ENCODE results near the gene LRRC61. TPM values are rescaled to one million over a fixed set of nuclear protein-coding genes. Genes with fewer than 3 reads are reported as not detected.

Gene LRRC61
- total RNA-seq, 6 experiments from 2014 or later, result 13.0 to 33.0 (median 19.1) TPM

DNA sequence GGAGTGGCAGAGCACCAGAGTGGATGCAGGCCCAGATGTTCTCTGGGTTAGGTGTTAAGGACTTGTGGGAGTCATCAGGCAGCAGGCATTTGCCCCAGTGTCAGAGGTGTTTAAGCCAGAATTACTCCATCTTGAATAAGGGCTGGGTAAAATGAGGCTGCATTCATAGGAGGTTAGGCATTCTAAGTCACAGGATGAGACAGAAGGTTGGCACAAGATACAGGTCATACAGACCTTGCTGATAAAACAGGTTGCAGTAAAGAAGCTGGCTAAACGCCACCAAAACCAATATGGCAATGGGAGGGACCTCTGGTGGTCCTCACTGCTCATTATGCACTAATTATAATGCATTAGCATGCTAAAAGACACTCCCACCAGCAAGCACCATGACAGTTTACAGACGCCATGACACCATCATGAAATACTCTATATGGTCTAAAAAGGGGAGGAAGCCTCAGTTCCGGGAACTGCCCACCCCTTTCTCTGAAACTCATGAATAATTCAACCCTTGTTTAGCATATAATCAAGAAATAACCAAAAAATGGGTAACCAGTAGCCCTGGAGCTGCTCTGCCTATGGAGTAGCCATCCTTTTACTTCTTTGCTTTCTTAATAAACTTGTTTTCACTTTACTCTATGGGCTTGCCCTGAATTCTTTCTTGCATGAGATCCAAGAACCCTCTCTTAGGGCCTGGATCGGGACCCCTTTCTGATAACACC lies 882 bp upstream of the LRRC61 start:
- H3K9me3 ChIP-seq, result no peaks in the 10 kb centered on the region
- intact Hi-C loops (cut with DNase I), result no loop called here
- peak overlapping the region; percentile 70 to 82 (median 78) for H3K4me3 ChIP-seq
- DNase-seq, result no peak
- H3K27me3 ChIP-seq, result no peaks in the 10 kb centered on the region
- peak in 3 of 4 donors; percentile 0 to 30 (median 6) for ATAC-seq
- TF ChIP-seq, protein P1, sequence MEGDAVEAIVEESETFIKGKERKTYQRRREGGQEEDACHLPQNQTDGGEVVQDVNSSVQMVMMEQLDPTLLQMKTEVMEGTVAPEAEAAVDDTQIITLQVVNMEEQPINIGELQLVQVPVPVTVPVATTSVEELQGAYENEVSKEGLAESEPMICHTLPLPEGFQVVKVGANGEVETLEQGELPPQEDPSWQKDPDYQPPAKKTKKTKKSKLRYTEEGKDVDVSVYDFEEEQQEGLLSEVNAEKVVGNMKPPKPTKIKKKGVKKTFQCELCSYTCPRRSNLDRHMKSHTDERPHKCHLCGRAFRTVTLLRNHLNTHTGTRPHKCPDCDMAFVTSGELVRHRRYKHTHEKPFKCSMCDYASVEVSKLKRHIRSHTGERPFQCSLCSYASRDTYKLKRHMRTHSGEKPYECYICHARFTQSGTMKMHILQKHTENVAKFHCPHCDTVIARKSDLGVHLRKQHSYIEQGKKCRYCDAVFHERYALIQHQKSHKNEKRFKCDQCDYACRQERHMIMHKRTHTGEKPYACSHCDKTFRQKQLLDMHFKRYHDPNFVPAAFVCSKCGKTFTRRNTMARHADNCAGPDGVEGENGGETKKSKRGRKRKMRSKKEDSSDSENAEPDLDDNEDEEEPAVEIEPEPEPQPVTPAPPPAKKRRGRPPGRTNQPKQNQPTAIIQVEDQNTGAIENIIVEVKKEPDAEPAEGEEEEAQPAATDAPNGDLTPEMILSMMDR (IDR thresholded peaks at IDR 0.05), result no peak
- no peak for TF ChIP-seq POLR2A (IDR thresholded peaks at IDR 0.05)
- 22% methylated on average over 4 of the region's 4 CpGs for WGBS (ENCODE audit: insufficient coverage, low coverage, low lambda C conversion rate, missing lambda C conversion rate)
- peak overlapping the region; percentile 97 to 100 (median 98) for H3K27ac ChIP-seq
- H3K4me1 ChIP-seq, result peaks cover 0 to 49% (median 16%) of the 10 kb centered on the region in 4 donors
- H3K36me3 ChIP-seq, result peaks cover 0 to 5% (median under 1%) of the 10 kb centered on the region in 4 donors

DNA sequence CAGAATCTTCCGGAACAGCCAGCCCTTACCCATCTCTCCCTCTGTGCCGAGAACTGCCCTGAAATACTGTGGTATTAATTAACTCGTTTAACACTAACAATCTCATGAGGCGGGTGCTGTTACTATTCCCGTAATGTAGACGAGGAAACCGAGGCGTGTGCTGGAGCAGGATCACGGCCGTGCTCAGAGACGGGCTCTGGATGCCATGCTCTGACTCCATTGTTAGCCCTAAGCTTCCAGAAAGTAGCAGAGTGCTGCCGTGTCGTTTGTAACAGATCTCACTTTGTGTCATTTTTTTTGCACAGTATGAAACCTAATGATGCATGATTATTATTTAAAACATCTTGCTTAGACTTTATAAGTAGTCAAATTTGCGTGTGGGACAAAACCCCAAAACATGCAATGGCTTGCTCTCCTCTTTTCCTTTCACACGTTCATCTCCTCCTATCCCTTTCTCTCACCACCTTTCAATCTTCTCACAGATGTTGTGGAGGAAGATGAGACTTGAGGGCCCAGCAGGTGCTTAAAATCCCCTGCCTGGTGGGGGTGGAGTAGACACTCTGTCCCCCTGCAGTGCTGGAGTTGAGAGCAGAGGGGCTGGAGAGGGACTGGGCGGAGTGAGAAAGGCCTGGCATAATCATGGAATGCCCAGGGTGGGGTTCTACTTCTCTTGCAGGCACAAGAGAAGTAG lies 672 bp downstream of the LRRC61 start:
- H3K4me3 ChIP-seq, result peak overlapping the region; percentile 70 to 82 (median 78)
- no peaks in the 10 kb centered on the region for H3K27me3 ChIP-seq
- TF ChIP-seq, protein P1 (IDR thresholded peaks at IDR 0.05), result no peak
- no peak for TF ChIP-seq POLR2A (IDR thresholded peaks at IDR 0.05)
- DNase-seq (no peak), ATAC-seq (peak; percentile 1 to 18 (median 9))
- H3K36me3 ChIP-seq, result peaks cover 0 to 14% (median 0%) of the 10 kb centered on the region in 4 donors
- peak overlapping the region; percentile 97 to 100 (median 98) for H3K27ac ChIP-seq
- intact Hi-C loops (cut with DNase I), result no loop called here
- H3K9me3 ChIP-seq, result no peaks in the 10 kb centered on the region
- peaks cover 0 to 45% (median 16%) of the 10 kb centered on the region in 4 donors for H3K4me1 ChIP-seq
- WGBS (ENCODE audit: insufficient coverage, low coverage, low lambda C conversion rate, missing lambda C conversion rate), result 14% methylated on average over 13 of the region's 16 CpGs

DNA sequence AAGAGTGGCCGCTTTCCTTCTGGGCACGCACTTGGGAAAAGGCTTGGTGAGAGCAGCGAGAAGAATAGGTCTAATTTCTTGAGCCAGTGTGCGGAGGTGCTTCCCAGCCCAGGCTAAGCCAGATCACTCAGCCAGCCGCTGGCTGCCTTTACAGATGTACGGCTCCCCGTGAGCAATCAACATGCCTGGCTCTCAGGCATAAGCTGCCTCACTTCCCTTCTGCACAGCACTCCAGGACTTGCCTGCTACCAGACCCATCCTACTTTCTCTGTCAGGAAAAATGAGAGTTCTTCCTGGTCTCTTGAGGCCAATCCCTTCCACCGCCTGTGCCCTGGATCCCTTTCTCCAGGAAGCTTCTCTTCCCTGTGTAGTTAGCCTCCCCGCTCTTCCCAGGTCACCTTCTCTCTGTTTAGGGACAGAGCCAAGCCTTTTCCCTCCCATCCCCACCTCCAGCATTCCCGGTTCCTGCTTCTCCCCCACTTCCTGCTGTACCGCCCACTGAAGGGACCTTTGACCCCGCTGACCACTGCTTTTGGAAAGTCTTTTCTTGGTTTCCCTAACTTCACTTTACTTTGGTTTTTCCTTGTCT lies 1.3 kb downstream of the LRRC61 start:
- intact Hi-C loops (cut with DNase I), result no loop called here
- Histone ChIP-seq H3K27me3 (no peaks in the 10 kb centered on the region), H3K4me1 (peaks cover 0 to 40% (median 16%) of the 10 kb centered on the region in 4 donors), H3K36me3 (peaks cover 0 to 14% (median under 1%) of the 10 kb centered on the region in 4 donors), H3K9me3 (no peaks in the 10 kb centered on the region), H3K4me3 (peak overlapping the region; percentile 70 to 82 (median 78)), H3K27ac (peak overlapping the region; percentile 97 to 100 (median 98))
- DNase-seq, result peak in 2 of 3 donors; percentile 68 to 74
- TF ChIP-seq POLR2A (IDR thresholded peaks at IDR 0.05), result peak; percentile 81
- TF ChIP-seq, protein P1 (IDR thresholded peaks at IDR 0.05), result no peak
- ATAC-seq, result peak; percentile 38 to 62 (median 62)
- 28% methylated on average over 7 of the region's 12 CpGs for WGBS (ENCODE audit: insufficient coverage, low coverage, low lambda C conversion rate, missing lambda C conversion rate)

DNA sequence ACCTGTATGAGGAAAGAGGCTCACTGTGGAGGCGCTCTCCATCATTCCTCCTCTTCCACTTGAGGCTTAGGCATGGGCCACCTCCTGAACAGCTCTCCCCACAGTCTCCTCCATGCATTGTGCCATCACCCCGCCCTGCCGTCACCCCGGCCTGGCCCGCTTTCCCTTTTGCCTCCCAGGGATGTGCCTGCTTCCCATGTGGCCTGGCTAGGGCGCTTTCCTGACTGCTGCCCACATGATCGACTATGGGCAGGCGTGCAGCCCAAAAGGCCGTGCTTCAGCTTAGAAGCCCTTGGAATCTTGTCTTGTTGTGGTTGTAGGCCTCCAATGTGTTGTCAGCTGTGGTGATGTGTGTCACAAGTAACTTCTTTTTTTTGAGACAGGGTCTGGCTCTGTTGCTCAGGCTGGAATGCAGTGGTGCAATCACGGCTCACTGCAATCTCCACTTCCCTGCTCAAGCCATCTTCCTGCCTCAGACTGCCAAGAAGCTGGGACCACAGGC lies 2.0 kb downstream of the LRRC61 start:
- 56% methylated on average over 10 of the region's 10 CpGs for WGBS (ENCODE audit: insufficient coverage, low coverage, low lambda C conversion rate, missing lambda C conversion rate)
- Histone ChIP-seq H3K27ac (peak overlapping the region; percentile 97 to 100 (median 98)), H3K4me1 (peaks cover 0 to 33% (median 16%) of the 10 kb centered on the region in 4 donors), H3K9me3 (no peaks in the 10 kb centered on the region), H3K27me3 (no peaks in the 10 kb centered on the region), H3K36me3 (peaks cover 0 to 14% (median 4%) of the 10 kb centered on the region in 4 donors), H3K4me3 (peak overlapping the region in 2 of 3 donors; percentile 78 to 82)
- DNase-seq (peak in 2 of 3 donors; percentile 54 to 72), ATAC-seq (peak in 3 of 4 donors; percentile 12 to 46 (median 15))
- intact Hi-C loops (cut with DNase I), result no loop called here
- TF ChIP-seq, protein P1 (IDR thresholded peaks at IDR 0.05), result no peak
- no peak for TF ChIP-seq POLR2A (IDR thresholded peaks at IDR 0.05)
